ENCODE data around the gene EPHA8.

DNA sequence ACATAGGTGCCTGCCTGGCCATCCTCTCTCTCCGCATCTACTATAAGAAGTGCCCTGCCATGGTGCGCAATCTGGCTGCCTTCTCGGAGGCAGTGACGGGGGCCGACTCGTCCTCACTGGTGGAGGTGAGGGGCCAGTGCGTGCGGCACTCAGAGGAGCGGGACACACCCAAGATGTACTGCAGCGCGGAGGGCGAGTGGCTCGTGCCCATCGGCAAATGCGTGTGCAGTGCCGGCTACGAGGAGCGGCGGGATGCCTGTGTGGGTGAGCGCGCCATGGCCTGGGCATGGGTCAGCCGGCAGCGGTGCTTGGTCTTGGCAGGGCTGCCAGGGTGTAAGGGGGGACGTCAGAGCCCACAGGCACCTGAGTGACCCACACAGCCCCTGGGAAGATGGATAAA lies 13.3 kb downstream of the EPHA8 start:
- TF ChIP-seq, protein P1, sequence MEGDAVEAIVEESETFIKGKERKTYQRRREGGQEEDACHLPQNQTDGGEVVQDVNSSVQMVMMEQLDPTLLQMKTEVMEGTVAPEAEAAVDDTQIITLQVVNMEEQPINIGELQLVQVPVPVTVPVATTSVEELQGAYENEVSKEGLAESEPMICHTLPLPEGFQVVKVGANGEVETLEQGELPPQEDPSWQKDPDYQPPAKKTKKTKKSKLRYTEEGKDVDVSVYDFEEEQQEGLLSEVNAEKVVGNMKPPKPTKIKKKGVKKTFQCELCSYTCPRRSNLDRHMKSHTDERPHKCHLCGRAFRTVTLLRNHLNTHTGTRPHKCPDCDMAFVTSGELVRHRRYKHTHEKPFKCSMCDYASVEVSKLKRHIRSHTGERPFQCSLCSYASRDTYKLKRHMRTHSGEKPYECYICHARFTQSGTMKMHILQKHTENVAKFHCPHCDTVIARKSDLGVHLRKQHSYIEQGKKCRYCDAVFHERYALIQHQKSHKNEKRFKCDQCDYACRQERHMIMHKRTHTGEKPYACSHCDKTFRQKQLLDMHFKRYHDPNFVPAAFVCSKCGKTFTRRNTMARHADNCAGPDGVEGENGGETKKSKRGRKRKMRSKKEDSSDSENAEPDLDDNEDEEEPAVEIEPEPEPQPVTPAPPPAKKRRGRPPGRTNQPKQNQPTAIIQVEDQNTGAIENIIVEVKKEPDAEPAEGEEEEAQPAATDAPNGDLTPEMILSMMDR (IDR thresholded peaks at IDR 0.05; ENCODE audit: insufficient read depth, low read length), result no peak
- TF ChIP-seq, protein P2, sequence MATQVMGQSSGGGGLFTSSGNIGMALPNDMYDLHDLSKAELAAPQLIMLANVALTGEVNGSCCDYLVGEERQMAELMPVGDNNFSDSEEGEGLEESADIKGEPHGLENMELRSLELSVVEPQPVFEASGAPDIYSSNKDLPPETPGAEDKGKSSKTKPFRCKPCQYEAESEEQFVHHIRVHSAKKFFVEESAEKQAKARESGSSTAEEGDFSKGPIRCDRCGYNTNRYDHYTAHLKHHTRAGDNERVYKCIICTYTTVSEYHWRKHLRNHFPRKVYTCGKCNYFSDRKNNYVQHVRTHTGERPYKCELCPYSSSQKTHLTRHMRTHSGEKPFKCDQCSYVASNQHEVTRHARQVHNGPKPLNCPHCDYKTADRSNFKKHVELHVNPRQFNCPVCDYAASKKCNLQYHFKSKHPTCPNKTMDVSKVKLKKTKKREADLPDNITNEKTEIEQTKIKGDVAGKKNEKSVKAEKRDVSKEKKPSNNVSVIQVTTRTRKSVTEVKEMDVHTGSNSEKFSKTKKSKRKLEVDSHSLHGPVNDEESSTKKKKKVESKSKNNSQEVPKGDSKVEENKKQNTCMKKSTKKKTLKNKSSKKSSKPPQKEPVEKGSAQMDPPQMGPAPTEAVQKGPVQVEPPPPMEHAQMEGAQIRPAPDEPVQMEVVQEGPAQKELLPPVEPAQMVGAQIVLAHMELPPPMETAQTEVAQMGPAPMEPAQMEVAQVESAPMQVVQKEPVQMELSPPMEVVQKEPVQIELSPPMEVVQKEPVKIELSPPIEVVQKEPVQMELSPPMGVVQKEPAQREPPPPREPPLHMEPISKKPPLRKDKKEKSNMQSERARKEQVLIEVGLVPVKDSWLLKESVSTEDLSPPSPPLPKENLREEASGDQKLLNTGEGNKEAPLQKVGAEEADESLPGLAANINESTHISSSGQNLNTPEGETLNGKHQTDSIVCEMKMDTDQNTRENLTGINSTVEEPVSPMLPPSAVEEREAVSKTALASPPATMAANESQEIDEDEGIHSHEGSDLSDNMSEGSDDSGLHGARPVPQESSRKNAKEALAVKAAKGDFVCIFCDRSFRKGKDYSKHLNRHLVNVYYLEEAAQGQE (IDR thresholded peaks at IDR 0.05; ENCODE audit: insufficient replicate concordance, low read depth), result no peak
- no peak for TF ChIP-seq POLR2AphosphoS5 (IDR thresholded peaks at IDR 0.05; ENCODE audit: low read depth)
- TF ChIP-seq GABPA (IDR thresholded peaks at IDR 0.05; ENCODE audit: low read depth), result no peak
- TF ChIP-seq SPI1 (IDR thresholded peaks at IDR 0.05; ENCODE audit: borderline replicate concordance, low read depth), result no peak

Measured in HL-60 (cell line).